ENCODE data around the gene NEO1.

DNA sequence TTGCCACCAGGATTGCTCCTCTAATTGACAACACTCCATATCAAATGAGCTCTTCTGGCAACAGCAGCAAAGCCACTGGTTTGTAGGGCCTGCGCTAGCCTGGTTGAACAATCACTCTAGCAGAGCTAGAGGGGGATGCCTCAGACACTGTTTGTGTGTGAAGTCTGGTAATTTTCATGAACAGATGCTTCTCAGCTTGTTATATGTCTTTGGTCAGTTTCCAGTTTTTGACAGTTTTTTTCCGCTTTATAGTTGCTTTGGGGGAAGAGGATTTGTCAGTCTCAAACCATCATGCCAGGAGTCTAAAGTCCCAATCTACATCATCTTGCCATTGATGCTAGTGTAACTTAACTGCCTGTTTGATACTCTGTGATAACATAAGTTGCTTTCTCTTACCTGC, 180.5 kb downstream of the NEO1 start:
- TF ChIP-seq, protein P1, sequence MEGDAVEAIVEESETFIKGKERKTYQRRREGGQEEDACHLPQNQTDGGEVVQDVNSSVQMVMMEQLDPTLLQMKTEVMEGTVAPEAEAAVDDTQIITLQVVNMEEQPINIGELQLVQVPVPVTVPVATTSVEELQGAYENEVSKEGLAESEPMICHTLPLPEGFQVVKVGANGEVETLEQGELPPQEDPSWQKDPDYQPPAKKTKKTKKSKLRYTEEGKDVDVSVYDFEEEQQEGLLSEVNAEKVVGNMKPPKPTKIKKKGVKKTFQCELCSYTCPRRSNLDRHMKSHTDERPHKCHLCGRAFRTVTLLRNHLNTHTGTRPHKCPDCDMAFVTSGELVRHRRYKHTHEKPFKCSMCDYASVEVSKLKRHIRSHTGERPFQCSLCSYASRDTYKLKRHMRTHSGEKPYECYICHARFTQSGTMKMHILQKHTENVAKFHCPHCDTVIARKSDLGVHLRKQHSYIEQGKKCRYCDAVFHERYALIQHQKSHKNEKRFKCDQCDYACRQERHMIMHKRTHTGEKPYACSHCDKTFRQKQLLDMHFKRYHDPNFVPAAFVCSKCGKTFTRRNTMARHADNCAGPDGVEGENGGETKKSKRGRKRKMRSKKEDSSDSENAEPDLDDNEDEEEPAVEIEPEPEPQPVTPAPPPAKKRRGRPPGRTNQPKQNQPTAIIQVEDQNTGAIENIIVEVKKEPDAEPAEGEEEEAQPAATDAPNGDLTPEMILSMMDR (IDR thresholded peaks at IDR 0.05; ENCODE audit: insufficient read depth, low read depth, low read length), result no peak
- no peak for TF ChIP-seq EZH2 (IDR thresholded peaks at IDR 0.05; ENCODE audit: insufficient read depth, low read length)
